Islet precursor cell (in vitro differentiated cells): ENCODE measurements around the gene CCN5.
"Not testable (repeated sequence)": the region's sequence is repeated elsewhere in the genome, so short reads cannot be mapped to it uniquely, and the experiment has no call there.

Experiments used
- DNase-seq: peaks from one replicate; pipeline ENCODE4 v3.0.0-alpha.2; 2018

Gene CCN5

DNA sequence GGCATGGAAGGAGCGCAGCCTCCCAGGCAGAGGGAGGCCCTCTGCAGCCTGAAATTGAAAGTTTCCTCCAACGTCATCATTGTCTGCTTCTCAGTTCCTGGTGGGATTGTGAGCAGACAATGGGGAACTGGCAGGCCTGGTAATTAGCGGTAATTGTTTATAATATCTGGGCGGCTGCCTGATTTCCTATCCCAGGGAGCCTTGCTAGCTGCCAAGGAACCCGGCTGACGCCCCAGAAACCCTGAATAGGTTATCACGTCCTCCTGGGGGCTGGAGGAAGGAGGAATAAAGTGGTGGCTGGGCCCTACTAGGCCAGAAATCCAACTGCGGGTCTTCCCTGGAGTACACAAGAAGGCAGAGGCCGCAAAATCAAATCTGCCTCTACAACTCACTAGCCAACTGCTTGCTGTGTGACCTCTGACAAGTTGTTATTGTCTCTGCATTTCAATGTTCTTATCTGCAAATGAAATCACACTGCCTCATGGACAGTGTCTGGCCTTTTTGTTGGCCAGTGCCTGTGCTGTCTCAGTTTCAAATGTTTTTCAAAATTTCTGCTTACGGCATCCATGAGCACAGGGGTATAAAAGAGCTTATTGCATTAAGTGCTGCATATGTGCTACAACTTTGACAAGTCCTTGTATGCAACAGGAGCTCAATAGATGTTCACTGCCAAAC lies 47.4 kb downstream of the CCN5 start:
- DNase-seq: no peak

- DNase-seq: not testable (repeated sequence)
Measured at GRCh38 chr20:44763798-44764197, 48.6 kb downstream of the CCN5 start.

GRCh38 chr20:44765091-44765490 lies 49.9 kb downstream of the CCN5 start:
- no peak for DNase-seq

DNA sequence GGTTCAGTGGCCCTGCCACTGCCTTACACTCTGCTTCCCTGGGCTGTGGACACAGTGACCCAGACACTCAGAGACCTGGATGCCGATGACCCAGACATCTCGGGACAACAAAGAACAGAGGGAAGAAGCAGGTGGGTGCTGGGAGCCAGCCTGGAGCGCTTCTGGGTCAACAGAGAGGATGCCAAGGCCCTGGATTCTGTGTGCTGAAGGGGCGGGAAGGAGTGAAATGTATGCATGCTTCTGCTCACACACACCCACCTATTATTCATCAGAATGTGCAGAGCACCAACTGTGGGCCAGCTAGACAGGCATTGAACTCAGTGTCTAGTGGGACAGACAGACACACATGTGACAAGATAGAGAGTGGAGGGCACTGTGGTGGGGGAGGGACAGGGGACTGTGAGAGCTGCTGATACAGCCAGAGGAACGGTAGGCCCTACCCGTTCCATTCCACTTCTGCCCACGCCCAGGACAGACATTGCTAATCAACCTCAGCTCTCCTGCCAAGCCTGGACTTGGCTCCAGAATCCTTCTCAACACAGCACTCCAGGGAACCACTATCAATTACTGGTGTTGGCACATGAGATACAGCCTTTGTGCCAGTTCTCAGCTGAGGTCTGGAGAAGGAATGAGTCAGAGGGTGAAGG lies 50.7 kb downstream of the CCN5 start:
- DNase-seq: peak; percentile 65

DNA sequence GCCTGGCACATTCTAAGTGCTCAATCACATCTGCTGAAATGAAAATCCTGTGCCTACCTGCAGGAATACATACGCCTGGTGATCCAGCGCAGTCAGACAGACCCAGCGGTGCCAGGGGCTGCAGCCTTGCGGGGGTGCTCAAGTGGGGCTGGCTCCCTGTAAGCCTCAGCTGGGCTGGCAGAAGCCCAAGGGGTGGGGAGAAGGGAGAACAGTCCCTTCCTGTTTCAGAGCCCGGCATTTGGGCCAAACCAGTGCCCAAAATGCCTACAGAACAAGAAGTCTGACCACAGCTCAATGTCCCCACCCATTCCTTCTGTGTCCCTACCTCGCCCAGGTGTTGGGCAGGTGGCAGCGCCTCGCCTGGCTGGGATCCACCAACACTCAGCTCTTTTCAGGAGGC lies 53.1 kb downstream of the CCN5 start:
- no peak for DNase-seq

DNA sequence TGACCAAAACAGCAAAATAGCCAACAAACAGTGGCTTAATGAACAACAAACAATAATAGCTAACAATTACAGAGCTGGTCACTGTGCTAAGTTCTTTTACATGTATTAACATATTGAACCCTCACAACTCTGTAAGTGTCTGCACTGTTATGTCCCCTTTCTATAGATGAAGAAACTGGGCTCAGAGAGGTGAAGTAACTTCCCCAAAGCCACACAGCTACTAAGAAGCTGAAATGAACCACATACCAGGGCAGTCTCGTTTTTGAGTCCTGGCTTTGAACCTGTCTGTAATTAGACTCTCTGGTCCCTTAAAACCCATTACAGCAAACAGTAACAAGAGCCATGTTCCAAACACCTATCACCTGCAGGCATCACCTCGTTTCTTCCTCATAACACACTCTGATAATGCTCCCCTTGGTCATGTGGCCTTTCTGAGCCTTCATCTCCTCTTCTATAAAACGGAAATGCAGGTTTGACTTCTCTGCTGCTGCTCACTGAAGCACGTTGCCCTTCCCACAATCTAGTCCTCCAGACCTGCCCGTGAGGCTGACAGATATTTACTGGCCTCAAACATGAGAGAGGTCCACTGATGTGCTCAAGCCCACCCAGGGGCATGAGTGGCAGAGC lies 53.8 kb downstream of the CCN5 start:
- DNase-seq: no peak

DNA sequence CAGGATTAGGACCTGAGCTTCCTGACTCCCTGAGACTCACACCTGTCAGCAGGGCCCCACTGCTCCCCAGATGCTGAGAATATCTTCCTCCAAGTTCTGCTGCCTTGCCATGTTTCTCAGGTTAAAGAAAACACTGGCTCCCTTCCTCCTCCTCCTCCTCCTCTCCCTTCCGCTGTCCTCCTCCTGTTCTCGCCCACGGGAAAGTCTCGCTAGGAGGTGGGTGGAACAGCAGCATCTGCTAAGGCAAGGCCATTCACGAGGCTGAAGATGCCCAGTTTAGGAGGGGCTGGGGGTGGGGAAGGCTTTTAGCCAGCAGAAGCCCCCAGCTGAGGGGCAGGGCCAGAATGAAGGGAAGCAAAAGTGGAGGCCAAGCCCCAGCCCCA lies 54.3 kb downstream of the CCN5 start:
- no peak for DNase-seq

DNA sequence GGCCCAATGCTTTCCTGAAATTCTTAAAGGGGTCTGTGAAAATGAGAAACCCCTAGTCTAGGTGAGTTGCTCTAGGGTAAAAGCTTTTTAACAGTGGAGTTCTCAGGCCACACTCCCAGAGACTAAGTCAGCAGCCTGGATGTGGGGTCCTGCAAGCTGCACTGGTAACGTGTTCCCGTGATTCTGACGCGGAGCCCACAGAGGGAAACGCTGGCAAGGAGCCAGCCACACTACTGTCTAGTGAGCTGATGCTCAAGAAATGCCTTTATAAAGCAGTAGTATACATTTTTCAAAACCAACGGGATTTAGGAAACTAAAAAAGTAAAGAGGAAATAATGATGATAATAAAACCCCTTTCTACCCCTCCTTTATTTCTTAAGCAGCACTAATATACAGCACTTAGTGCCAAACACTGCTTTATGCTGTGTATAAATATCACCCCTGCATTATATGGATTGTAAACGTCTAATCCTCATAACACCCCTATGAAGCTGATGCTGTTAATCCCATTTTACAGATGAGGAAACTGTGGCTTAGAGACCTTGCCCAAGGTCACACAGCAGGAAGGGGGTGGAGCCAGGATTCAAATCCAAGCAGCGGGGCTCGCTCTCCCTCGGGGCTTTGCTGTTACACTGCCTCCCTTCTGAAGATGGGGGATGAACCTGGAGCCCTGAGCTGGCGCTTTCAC lies 55.5 kb downstream of the CCN5 start:
- no peak for DNase-seq

- no peak for DNase-seq
Measured at GRCh38 chr20:44771172-44771535, 56.0 kb downstream of the CCN5 start.

DNA sequence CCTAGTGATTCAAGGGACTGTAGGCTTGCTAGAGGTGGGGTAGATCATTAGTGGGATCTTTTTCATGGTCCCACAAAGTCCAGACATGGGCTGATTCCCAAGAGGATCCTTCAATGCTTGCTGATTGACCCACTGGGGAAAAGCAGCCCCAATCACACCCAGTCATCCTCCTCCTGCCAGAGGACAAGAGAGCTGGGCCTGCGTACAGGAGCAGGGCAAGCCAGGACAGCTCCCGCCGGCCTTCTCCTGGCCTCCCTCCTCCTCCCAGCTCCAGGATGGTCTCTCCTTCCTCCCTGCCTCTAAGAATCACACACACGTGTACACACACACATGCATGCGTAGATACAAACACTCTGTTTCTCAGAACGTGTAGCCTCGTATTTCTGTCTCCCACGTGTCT lies 57.5 kb downstream of the CCN5 start:
- DNase-seq: no peak

GRCh38 chr20:44773070-44773829 lies 58.1 kb downstream of the CCN5 start:
- DNase-seq: no peak

DNA sequence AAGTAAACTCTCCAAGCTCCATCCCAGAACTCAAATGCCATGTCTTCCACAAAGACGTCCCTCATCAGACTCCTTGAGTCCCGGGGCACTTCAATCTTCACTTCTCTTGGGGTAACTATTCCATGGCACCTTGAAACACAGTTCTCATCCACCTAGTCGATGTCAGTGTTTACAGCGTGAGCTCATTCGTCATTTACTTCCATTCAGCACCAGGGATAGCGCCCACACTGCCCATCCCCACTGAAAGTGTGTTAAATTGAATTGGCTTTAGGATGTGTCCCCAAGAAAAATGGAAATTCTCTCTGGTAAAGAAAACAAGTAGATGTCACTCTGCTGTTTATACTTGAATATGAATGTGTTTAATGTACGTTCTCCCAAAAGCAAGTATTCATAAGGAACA lies 61.8 kb downstream of the CCN5 start:
- DNase-seq: peak; percentile 67
